IPS-15b (cell line): ENCODE data around the gene INPP5J.
"Not testable (repeated sequence)": the region's sequence is repeated elsewhere in the genome, so short reads cannot be mapped to it uniquely, and the experiment has no call there.

Experiments used
- H3K27me3 ChIP-seq: one replicate; pipeline ENCODE4 v1.6.1; 2013; ENCODE audit warnings: low read length; ENCODE audit not compliant: control insufficient read depth, insufficient read depth
- H3K36me3 ChIP-seq: one replicate; pipeline ENCODE4 v1.6.1; 2013; ENCODE audit warnings: low read length; ENCODE audit not compliant: control insufficient read depth, insufficient read depth
- H3K4me1 ChIP-seq: one replicate; pipeline ENCODE4 v1.6.1; 2013; ENCODE audit warnings: mild to moderate bottlenecking, low read length; ENCODE audit not compliant: control insufficient read depth, insufficient read depth
- H3K4me3 ChIP-seq: one replicate; pipeline ENCODE4 v1.5.1; 2013; ENCODE audit warnings: low read depth, low read length
- H3K9ac ChIP-seq: one replicate; pipeline ENCODE4 v1.6.1; 2013; ENCODE audit warnings: low read depth, mild to moderate bottlenecking, low read length
- H3K9me3 ChIP-seq: one replicate; pipeline ENCODE4 v1.6.1; 2013; ENCODE audit warnings: mild to moderate bottlenecking, low read length; ENCODE audit not compliant: control insufficient read depth, insufficient read depth

Gene INPP5J

GRCh38 chr22:31090217-31091085, 32.3 kb upstream of the INPP5J start:
- Histone ChIP-seq H3K36me3 (peaks cover 15% of the 10 kb centered on the region), H3K9me3 (no peaks in the 10 kb centered on the region), H3K4me1 (peaks cover 2% of the 10 kb centered on the region), H3K27me3 (no peaks in the 10 kb centered on the region), H3K9ac (no peak overlapping the region), H3K4me3 (no peak overlapping the region)

DNA sequence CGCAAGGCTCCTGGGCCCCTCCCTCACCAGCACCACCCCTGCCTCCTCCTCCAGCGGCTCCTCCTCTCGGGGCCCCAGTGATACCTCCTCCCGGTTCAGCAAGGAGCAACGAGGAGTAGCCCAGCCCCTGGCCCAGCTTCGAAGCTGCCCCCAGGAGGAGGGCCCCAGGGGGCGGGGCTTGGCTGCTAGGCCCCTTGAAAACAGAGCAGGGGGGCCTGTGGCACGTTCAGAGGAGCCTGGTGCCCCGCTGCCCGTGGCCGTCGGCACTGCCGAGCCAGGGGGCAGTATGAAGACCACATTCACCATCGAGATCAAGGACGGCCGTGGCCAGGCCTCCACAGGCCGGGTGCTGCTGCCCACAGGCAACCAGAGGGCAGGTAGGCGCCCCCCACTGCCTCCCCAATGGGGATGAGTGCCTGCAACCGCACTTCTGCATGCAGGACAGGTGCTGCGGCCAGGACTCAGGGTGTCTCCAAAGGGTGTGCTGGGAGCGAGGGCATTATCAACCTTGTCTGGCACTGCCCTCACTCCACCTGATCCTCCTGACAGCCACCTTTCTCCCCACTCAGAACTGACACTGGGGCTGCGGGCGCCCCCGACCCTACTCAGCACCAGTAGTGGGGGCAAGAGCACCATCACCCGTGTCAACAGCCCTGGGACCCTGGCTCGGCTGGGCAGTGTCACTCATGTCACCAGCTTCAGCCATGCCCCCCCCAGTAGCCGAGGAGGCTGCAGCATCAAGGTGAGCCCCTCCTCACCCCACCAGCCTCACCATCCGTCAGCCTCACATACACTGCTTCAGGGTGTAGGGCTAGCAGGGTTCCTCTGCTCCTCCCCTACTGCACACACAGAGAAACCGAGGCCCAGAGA, 31.4 kb upstream of the INPP5J start:
- Histone ChIP-seq H3K36me3 (peaks cover 15% of the 10 kb centered on the region), H3K4me1 (no peaks in the 10 kb centered on the region), H3K4me3 (no peak overlapping the region), H3K27me3 (no peaks in the 10 kb centered on the region), H3K9ac (no peak overlapping the region), H3K9me3 (no peaks in the 10 kb centered on the region)

GRCh38 chr22:31092161-31092560, 30.6 kb upstream of the INPP5J start:
- Histone ChIP-seq H3K36me3 (peaks cover 15% of the 10 kb centered on the region), H3K9ac (no peak overlapping the region), H3K4me1 (no peaks in the 10 kb centered on the region), H3K9me3 (no peaks in the 10 kb centered on the region), H3K4me3 (no peak overlapping the region), H3K27me3 (no peaks in the 10 kb centered on the region)

- H3K4me3 ChIP-seq: no peak overlapping the region
- H3K9ac ChIP-seq: no peak overlapping the region
- no peaks in the 10 kb centered on the region for H3K27me3 ChIP-seq
- H3K36me3 ChIP-seq: peaks cover 10% of the 10 kb centered on the region
- H3K9me3 ChIP-seq: no peaks in the 10 kb centered on the region
- H3K4me1 ChIP-seq: peaks cover 3% of the 10 kb centered on the region
Observed at GRCh38 chr22:31093086-31093850, 29.5 kb upstream of the INPP5J start.

DNA sequence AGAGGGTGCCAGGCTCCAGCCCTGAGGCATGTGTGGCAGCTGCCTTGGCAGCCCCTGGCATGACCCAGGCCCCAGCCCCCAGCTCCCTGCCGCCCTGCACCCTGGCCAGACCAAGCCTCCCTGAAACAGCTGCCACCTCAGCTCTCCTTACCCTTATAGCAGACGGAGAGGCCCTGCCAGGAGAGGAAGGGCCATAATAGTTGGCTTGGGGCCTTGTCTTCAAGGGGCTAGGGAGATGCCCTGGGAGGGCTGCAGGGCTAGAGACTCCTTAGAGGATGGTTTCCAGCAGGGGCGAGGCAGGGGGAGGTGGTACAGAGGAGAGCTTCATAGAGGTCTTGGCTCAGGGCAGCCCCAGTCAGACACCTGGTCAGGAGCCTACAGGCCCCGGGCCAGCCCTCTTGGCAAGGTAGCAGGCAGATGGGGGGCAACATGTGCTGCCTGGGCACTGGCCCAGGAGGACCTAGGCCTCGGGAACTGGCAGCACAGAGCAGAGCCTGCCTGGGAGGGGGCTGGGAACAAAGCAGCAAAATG, 28.7 kb upstream of the INPP5J start:
- Histone ChIP-seq H3K4me1 (peaks cover 6% of the 10 kb centered on the region), H3K4me3 (no peak overlapping the region), H3K9me3 (no peaks in the 10 kb centered on the region), H3K36me3 (peaks cover 5% of the 10 kb centered on the region), H3K27me3 (peaks cover under 1% of the 10 kb centered on the region), H3K9ac (no peak overlapping the region)

- no peak overlapping the region for H3K9ac ChIP-seq
- peaks cover 8% of the 10 kb centered on the region for H3K4me1 ChIP-seq
- H3K36me3 ChIP-seq: peaks cover 8% of the 10 kb centered on the region
- peaks cover 3% of the 10 kb centered on the region for H3K27me3 ChIP-seq
- H3K4me3 ChIP-seq: no peak overlapping the region
- H3K9me3 ChIP-seq: no peaks in the 10 kb centered on the region
Observed at GRCh38 chr22:31094741-31095140, 28.0 kb upstream of the INPP5J start.

DNA sequence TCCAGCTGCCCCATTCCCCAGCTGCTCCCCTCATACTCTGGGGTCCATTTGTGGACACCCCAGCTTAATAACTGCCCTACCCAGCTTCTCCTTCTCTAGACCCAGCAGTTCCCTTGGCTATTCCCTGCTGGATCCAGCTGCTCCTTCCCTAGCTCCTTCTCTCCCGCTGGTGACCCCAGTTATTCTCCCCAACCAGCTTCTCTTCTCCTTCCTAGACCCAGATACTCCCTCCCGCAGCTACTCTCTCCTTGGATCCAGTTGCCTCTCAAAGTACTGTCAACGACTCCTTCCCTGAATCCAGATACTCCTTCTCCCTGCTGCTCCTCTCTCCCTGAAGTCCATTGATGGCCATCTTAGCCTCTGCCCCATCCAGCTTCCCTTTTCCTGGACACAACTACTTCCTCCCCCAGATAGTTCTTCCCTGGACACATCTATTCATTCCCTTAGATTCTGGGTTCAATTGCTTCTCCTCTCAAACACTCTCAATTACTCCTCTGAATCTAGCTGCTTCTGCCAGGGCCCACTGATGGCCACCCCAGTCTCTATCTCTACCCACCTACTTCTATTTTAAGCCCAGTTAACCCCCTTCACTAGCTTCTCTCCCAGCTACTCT, 27.0 kb upstream of the INPP5J start:
- H3K9ac ChIP-seq: no peak overlapping the region
- peaks cover 8% of the 10 kb centered on the region for H3K4me1 ChIP-seq
- peaks cover 8% of the 10 kb centered on the region for H3K36me3 ChIP-seq
- peaks cover 3% of the 10 kb centered on the region for H3K27me3 ChIP-seq
- H3K4me3 ChIP-seq: no peak overlapping the region
- no peaks in the 10 kb centered on the region for H3K9me3 ChIP-seq

DNA sequence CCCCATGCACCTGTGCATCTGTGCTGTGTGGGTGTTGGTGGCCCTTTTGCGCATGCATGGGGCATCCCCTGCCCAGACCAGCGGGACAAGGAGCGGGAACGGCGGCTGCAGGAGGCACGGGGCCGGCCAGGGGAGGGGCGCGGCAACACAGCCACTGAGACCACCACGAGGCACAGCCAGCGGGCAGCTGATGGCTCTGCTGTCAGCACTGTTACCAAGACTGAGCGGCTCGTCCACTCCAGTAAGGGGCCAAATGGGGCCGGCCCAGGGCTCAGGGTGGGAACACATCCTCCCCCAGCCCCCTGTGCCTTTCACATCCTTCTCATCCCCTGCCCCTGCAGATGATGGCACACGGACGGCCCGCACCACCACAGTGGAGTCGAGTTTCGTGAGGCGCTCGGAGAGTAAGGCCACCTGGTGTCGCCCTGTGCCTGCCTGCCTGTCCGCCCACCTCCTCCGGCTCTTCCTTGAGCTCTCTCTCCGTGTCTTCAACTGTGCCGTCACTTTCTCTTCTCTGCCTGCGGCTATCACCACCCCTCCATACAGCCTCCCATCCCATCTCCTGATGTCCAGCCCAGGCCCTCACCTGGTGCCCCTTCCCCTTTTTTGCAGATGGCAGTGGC, 26.0 kb upstream of the INPP5J start:
- peaks cover 3% of the 10 kb centered on the region for H3K36me3 ChIP-seq
- H3K27me3 ChIP-seq: peaks cover 3% of the 10 kb centered on the region
- H3K4me1 ChIP-seq: peaks cover 8% of the 10 kb centered on the region
- no peak overlapping the region for H3K9ac ChIP-seq
- H3K4me3 ChIP-seq: no peak overlapping the region
- no peaks in the 10 kb centered on the region for H3K9me3 ChIP-seq

DNA sequence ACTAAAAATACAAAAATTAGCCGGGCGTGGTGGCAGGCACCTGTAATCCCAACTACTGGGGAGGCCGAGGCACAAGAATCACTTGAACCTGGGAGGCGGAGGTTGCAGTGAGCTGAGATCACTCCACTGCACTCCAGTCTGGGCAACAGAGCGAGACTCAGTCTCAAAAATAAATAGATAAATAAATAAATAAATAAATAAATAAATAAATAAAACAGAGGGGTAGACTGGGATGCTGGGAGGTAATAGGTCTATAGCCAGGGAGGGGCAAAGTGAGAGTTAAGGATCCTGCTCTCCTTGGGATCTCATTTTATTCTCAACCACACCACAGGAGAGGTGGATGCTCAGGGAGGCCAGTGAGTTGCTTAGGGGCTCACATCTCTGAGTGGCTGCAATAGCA, 25.2 kb upstream of the INPP5J start:
- not testable (repeated sequence) for H3K27me3 ChIP-seq, H3K36me3 ChIP-seq, H3K4me1 ChIP-seq, H3K9me3 ChIP-seq, H3K9ac ChIP-seq, H3K4me3 ChIP-seq

DNA sequence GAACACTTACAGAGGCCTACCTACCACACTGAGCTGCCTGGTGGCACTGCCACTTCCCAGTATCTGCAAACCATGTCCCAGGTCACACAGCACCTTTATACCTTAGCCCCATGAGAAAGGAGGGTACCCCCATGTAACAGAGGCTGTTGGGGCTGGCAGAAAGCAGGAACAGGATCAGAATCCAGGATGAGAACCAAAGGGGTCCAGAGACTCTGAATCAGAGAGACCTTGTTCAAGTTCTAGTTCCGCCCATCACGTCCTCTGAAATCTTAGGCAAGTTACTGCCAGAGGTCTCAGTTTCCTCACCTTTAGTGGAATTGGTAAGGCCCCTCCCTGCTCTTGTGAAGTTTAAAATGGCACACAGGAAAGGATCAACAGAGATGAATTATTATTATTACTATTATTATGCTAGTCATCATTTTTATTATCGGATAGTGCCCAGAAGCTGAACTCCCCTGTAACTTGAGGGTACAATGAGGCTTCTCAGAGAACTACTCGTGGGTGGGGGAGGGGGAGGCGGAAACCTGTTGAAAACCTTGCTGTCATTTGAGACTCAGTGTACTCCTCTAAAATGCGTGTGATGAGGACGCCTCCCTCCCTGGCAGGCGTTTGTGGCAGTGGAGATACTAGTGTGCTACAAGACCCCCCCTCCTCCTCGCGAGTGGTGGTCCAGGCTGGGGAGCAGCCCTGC, 24.7 kb upstream of the INPP5J start:
- peaks cover 3% of the 10 kb centered on the region for H3K36me3 ChIP-seq
- no peaks in the 10 kb centered on the region for H3K9me3 ChIP-seq
- H3K27me3 ChIP-seq: peaks cover 3% of the 10 kb centered on the region
- H3K4me1 ChIP-seq: peaks cover 8% of the 10 kb centered on the region
- H3K4me3 ChIP-seq: peak overlapping the region; percentile 52
- H3K9ac ChIP-seq: no peak overlapping the region
